G401.6 (cell line): ENCODE data around the gene MTA1.
A peak's percentile ranks its signal among the peaks of the same experiment; 100 is the strongest.

Experiments
- FAIRE-seq: peaks from 2 replicates; lab custom pipeline; 2012; peaks lifted over from hg19 to GRCh38; lab: Jason Lieb, UNC

The MTA1 gene

DNA sequence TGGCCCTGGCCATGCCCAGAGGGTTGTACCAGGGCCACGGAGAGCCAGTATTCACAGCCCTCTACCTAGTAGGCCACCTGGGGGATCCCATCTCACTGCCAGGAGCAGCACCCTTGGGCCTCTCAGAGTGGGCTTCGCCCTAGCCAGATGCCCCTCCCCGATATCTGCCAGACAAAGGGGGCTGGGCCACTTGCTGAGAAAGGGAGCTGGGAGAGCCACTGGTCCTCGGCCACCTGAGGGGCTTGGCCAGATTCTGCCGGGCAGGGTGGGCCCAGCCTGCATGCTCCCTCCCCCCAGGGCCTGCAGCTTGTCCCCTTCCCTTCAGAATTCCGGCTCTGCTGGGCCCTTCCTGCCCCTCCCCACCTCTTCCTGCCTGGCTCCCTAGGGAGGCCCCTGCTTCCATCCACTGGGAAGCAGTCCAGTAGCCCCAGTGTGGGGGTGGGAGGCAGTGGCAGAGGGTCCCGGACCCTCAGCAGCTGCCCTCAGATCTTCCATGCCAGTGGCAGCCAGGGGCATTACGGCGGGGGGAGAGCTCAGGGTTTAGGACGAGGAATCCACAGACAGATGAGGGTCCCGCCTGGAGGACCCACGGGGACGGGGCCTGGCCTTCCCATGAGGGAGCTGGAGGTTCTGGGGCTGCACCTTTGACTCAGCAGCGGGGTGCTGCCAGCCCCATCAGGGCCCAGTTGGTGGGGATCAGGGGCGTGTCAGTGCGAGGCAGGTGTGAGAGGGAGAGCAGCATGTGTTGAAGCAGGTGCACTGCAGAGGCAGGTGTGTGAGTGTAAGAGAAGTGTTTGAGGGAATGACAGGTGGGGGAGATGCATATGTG lies 57.4 kb downstream of the MTA1 start:
- no peak for FAIRE-seq

DNA sequence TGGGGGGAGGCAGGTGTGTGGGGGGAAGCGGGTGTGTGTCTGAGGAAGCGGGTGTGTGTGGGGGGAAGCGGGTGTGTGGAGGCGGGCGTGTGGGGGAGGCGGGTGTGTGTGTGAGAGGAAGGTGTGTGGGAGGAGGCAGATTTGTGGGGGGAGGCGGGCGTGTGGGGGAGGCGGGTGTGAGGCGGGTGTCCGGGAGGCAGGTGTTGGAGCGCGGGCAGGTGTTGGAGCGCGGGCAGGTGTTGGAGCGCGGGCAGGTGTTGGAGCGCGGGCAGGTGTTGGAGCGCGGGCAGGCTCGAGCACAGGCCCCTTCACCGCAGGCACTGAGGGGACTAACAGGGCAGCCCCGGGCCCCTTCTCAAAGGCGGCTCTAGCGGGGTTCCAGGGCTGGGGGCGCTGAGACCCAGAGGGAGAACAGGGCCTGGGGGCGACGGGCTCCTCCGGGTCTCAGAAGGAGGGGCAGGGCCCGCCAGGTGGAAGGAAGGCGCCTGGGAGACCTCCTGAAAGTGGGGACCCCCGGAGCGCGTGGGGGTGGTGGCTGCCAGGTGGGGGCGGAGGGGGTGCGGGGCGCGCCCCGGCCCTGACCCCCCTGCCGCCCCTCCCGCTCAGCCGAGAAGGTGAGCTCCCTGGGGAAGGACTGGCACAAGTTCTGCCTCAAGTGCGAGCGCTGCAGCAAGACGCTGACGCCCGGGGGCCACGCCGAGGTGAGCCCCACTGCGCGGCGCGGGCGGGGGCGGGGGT lies 58.2 kb downstream of the MTA1 start:
- no peak for FAIRE-seq

DNA sequence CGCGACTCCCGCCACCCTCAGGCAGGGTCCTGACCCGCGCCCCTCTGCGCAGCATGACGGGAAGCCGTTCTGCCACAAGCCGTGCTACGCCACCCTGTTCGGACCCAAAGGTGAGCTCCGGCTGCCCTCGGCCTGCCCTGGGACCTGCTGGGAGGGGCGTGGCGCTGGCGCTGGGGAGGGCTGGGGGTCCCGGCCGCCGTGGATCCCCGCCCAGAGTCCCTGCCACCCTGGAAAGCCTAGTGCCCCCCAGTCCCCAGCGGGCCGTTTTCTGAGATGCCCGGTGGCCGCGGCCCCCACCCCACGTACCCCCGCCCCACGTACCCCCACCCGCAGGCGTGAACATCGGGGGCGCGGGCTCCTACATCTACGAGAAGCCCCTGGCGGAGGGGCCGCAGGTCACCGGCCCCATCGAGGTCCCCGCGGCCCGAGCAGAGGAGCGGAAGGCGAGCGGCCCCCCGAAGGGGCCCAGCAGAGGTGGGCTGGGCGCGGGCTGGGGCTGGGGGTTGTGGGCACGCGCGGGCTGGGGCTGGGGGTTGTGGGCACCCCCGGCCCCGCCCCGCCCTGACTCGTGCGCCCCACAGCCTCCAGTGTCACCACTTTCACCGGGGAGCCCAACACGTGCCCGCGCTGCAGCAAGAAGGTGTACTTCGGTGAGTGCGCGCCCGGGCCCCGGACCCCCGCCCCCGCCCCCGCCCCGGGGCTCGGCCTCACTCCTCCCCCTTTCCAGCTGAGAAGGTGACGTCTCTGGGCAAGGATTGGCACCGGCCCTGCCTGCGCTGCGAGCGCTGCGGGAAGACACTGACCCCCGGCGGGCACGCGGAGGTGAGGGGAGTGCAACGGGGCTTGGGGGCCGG lies 59.0 kb downstream of the MTA1 start:
- no peak for FAIRE-seq

DNA sequence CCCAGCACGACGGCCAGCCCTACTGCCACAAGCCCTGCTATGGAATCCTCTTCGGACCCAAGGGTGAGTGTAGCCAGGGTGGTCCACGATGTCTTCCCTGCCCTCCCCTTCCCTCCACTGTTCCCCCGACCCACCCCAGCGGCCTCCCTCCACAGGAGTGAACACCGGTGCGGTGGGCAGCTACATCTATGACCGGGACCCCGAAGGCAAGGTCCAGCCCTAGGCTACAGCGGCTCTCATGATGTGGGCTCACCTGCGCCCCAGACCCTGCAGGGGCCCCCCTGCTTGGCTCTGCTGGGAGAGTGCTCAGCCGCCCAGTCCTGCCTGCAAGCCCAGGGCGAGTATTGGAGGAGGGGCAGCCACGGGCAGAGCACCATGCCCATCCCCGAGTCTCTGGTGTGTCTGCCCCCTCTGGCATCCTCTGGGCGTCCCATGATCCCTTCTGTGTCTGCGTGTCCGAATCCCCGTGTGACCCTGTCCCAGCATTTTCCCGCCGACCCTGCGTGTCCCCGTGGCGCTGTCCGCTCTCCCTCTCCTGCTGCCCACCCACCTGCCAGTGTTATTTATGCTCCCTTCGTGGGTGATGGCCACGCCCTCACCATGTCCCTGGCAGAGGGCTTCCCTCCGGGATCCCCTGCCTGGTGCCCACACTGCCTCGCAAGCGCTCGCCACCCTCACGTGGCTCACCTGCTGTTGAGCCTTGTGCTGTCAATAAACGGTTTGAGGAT lies 60.0 kb downstream of the MTA1 start:
- no peak for FAIRE-seq

DNA sequence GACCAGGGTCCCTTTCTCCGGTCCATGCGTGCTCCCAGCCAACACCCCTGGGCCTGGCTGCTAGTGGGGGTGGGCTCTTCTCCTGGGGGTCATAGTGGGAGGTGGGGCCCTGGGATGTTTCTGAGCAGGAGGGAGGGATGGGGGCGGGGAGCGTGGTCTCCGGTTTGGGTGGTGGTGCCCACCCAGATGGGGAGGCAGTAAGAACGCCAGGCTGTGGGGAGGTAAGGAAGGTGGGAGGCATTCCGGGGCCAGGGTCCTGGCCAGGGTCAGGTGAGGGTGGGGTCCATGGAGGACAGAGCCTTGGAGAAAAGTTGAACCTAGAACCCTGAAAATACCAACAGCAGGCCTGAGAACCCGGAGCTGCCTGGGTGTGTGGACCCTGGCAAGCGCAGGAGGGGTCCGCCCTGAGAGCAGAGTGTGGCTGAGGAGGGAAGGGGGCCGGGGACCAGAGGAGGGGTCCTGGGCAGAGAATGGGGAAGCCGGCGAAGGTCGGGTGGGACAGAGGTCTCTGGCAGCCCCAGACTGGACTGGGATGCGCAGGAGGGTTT lies 60.6 kb downstream of the MTA1 start:
- no peak for FAIRE-seq

DNA sequence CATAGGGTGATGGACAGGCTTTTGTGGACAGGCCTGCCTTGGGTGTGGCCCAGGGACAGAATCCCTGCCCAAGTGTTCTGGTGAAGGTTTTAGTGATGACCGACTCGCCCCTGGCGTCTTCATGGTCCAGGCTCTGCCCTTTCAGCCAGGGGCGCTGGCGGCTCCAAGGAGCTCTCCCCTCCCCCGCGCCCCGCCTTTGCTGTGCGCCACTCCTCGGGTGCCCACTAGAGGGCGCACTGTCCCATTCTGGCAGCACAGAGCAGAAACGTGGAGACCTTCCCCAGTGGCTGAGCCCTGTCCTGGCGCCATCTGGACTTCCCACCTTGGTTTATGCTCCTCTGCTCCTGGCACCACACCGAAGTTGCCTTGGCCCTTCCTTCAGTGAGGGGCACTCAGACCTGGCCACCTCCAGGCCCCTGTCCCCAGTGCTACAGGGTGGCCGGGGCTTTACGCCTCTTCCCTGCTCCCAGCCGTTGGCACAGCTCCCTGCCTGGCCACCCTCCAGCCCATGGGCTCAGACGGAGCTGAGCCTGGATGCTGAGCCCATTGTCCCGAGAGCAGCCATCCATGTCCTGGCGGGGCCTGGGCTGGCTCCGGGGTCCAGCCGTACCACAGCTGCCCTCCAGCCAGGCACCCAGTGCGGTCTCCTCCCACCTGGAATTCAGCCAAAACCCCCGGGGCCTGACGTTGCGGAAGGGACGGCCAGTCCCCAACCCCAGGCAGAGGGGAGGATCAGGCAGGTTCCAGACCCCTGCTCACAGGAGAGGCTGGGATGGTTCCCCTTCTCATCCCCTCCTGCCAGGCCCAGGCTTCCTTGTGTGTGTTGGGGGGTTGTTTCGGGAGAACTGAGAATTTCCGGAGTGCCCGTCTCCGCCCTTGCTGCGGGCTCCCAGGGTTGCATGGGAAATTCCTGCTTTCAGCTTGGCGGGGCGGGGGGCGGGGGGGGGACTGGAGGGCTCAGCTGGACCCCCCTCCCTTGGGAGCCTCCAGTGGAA lies 61.5 kb downstream of the MTA1 start:
- peak; percentile 95 for FAIRE-seq

DNA sequence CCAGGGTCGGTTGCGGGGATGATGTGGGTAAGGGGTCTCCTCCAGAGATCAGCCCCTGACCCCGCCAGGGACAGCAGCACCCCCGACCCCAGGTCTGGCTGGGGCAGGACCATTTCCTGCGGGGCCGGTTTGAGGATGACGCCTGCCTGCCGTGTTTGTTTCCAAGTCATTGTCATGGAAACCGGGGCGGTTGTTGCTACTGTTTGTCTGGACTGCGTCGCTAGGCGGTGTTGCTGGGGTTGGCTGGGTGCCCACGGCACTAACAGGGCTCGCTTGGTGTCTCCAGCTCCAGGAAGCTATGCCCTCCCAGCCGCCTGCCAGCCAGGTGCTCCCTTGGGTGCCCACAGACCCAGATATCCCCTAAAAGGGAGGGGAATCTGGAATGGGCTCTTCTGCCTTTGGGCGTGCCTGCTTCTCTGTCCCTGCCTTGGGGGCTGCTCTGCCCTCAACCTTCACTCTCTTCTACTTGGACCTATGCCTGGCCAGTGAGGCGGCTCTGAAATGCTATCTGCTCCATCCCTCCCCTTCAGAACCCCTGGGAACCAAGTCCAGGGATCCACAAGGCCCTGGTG lies 62.3 kb downstream of the MTA1 start:
- FAIRE-seq, result peak; percentile 83

DNA sequence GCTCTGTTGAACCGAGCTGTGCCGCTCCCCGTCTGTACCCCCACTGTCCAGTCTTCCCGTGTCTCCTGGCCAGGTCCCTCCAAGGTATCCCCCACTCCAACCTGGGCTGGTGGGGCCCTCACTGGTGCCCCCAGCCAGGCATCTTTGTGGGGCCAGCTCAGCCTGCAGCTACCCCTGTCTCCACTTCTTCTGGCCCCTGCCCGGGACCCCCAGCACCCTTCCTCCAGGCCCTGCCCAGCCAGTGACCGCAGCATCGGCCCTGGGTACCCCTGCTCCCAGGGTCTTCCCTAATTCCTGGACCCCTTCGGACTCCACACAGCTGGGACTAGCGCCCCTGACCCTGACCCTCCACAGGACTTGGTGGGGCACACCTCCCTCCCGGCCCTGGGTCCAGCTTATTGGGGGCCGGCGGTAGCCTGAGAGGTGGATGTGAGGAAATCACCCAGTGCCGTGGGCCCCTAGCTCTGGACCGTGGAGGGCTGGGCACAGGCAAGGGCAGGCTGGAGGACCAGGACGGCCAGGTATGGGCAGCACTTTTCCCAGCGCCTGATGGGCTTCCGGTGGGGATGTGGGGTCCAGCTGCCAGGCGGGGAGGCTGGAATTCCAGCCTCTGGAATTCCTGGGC lies 63.0 kb downstream of the MTA1 start:
- FAIRE-seq, result no peak

DNA sequence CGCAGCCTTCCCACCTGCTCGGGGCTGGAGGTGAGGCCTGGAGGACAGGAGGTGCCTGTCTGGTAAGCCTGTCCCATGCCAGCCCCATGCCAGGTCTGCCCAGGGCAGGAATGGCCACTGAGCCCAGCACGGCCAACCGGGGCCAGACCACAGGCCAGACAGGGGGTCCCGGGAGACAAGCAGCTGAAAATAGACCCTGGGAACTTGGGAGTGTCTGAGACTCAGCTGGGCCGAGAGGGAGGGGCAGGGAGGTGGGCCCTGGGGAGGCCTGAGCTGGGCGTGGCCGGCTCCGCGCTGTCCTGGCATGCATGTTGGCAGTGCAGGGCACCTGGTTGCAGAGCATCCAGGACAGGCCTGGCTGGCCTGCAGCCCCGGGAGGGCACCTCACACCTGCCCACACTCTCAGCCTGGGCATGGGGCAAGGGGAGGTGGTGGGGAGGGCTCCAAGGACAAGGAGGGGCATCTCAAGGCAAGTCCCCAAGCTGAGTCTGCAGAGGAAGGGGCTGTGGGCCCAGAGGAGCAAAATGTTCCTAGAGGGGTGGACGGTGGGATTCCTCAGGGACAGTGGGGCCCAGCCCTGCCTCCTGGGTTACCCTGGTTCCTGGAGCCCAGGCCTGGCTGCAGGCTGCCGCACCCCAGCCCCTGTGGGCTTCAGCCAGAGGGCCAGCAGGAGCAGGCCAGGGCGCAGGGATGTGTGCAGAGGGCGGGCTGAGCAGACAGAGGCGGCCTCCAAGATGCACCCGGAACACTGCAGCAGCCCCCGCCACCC lies 63.9 kb downstream of the MTA1 start:
- FAIRE-seq, result no peak

DNA sequence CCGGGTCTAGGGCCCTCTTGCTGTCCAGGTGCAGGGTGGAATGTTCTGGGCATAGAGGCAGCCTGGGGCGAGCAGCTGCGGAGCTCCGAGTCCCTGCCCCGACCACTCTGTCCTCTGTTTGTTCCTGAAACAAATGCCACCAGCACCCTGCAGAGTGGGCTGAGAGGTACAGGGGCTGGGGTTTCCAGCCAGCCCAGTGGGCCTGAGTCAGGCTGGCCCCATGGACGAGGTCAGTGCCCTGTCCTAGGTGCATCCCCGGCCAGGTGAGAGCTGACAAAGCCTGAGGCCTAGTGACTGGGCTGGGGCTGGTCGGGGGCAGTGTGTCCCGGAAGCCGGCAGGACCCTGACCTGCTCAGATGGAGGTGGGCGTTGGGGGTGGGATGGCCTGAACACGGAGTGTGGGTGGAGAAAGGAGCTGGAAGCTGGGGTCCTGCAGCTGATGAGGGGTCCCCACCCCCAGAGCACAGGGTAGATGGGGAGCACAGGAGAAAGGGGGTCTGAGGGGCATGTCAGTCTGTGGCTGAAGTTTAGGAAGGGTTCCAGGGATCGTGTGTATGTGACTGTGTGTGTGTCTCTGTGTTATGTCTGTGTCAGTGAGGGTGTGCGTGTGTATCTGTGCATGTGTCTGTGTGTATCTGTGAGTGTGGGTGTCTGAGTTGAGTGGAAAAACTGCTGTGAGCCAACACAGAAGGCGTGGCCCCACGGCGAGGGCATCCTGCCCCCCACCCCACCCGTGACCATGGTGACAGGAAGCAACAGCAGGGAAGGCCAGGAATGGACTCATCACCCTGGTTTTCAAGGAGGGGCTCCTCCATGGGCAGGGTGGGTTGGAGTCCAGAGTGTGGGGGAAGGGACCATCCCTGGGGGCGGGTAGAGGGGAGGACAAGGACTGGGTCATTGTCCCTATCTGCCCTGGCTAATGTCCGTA lies 64.7 kb downstream of the MTA1 start:
- no peak for FAIRE-seq

DNA sequence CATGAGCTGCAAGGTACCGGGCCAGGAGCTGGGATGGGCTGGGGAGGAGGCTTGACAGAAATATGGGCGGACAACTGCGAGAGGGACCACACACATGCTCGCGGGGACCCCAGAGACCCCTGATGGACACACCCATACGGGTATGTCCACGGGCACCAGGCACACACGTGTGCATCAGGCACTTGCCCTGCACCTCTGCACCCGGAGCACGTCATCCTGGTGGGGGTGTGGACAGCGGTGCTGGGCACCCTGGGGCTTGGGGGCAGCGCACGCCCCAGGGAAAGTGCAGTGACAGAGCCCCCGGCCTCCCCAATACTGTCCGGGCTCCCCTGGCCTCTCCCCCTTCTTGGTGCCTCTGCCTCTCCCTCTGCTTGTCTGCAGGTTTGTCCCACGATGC lies 65.4 kb downstream of the MTA1 start:
- no peak for FAIRE-seq

DNA sequence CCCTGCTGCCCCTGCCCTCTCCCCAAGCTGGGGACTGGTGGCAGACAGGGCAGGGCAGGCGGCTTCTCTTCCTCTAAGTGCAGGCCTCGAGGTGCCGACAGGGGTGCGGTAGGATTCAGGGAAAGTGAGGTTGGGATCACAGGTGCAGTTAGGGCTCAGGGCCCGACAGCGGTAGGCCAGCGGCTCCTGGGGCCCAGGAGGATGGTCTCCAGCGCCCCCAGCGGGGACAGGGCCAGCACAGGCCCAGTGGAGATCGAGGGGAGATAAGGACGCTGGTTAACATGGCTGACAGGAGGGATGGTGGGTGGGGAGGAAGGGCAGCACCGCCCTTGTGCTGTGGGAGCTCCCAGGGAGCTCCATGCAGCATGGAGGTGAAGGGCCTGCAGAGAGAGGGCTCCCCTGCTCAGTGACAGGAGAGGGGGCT lies 66.1 kb downstream of the MTA1 start:
- no peak for FAIRE-seq

DNA sequence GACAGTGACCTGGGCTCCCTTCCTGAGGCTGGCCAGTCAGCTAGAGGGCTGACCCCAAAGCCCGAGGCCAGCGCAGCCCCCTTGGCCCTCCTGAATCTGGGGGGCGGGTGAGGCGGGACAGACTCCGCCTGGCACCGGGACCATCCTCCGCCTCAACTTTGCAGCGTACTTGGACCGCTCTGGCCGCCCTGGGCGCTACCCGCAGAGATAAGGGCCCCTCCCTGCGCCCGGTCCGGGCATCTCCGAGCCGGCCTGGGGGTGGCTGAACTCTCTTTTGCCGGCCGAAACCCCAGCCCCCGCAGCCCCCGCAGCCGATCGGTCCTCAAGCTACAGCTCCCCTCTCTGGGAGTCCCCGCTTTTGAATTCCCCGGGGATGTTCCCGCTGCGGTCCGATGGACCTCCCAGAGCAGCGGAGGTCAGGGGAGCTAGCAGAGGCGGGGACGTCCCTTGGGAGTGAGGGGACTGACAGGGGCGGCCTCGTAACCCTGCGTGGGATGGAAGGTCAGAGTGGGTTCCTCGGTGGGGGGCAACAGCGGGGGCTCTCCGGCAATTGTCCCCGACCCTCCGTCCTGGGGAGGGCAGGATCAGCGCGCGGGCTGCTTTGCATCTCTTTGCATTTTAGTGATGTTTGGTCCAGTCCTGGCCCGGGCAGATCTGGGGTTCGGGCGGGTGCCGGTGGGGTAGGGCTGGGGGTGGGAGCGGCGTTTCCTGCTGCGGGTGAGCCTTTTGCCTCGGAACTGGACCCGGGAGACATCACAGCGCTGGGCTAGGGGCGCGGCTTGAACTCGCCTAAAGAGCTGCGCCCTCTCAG lies 66.7 kb downstream of the MTA1 start, which contains the start of gene CRIP1:
TSS of gene CRIP1 (plus strand) at position 724 of the 811 bp plus-strand sequence. CDS start 374 bp downstream, outside the sequence.
- no peak for FAIRE-seq

DNA sequence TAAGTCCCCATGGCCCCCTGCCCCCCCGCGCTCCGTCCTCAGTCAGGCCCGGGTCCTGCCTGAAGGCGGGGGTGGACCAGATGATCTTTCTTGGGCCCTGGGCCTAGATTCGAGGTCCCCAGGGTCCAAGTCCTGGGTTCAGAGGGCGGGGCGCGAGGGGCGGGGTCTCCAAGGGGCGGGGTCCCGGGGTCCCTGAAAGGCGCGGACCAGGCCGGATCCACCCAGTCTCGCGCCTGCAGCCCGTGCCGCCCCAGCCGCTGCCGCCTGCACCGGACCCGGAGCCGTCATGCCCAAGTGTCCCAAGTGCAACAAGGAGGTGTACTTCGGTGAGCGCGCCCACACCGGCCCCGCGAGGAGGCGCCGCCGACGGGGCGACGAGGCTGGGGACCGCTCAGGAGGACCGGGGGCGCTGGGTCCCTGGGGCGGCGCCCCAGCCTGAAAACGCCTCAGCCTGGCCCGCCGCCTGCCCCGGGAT lies 67.4 kb downstream of the MTA1 start:
- FAIRE-seq, result no peak

DNA sequence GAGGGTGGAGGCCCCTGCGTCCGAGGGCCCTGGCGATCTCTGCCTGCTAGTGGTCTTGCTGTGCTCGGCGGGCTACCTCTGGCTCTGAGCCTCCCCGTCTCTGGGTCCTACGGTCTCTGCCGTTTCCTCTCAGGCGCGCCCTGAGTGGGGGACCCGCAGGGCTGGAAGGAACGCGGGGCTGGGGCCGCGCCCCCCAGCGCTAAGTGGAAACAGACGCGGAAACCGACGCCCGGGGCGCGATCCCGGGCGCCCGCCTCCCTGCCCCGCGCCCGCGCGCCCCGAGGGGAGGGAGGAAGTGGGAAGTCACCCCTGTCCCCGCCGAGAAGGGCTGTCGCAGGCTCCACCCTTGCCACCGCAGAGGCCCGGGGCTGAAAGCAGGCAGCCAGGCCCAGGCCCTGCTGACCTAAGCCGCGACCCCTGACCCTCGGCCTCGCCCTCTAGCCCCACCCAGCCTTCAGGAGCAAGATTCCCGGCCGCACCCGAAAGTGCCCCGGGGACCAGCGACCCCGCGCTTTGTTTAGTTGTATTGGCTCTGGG lies 67.9 kb downstream of the MTA1 start:
- no peak for FAIRE-seq
